Femur (tissue), 1 donor: Measurements from ENCODE around the gene UBE3A.

Source experiments
- DNase-seq: peaks from one replicate; pipeline ENCODE4 v3.0.0-alpha.2; 2017

Gene UBE3A

GRCh38 chr15:25327686-25328085 is 111.1 kb downstream of the UBE3A start:
- no peak for DNase-seq

- no peak for DNase-seq
Observed at GRCh38 chr15:25325187-25325586, 113.6 kb downstream of the UBE3A start.

GRCh38 chr15:25323420-25323819 is 115.4 kb downstream of the UBE3A start:
- no peak for DNase-seq

- no peak for DNase-seq
Observed at GRCh38 chr15:25287823-25288222, 151.0 kb downstream of the UBE3A start.
